DND-41 (cell line): ENCODE measurements around the gene C17orf58.
A peak's percentile ranks its signal among the peaks of the same experiment; 100 is the strongest.
"Not testable (repeated sequence)": the region's sequence is repeated elsewhere in the genome, so short reads cannot be mapped to it uniquely, and the experiment has no call there.

Source experiments
- ATAC-seq: fragments of 200-7000 bp; cut with Tn5 transposase; 3 replicates; pipeline ENCODE4 v1.9.1; 2021; ENCODE audit warnings: low read depth; ENCODE audit not compliant: insufficient read depth
- DNase-seq: peaks from one replicate; pipeline ENCODE4 v3.0.0-alpha.2; 2020
- H2AFZ ChIP-seq: 2 replicates; pipeline ENCODE4 v1.6.0; 2012; ENCODE audit warnings: low read depth, low read length
- H3K27ac ChIP-seq: 2 replicates; pipeline ENCODE4 v1.5.1; 2012; ENCODE audit warnings: low read length, inconsistent platforms
- H3K27me3 ChIP-seq: fragments of 200-600 bp; sonication (generic); 2 replicates; pipeline ENCODE4 v1.6.0; 2012; ENCODE audit warnings: low read length, mild to moderate bottlenecking, inconsistent platforms; ENCODE audit not compliant: insufficient read depth, poor library complexity
- H3K36me3 ChIP-seq: 2 replicates; pipeline ENCODE4 v1.5.1; 2012; ENCODE audit warnings: low read length, inconsistent platforms; ENCODE audit not compliant: insufficient read depth
- H3K4me1 ChIP-seq: 2 replicates; pipeline ENCODE4 v1.5.1; 2012; ENCODE audit warnings: mild to moderate bottlenecking, low read length; ENCODE audit not compliant: insufficient read depth
- H3K4me2 ChIP-seq: 2 replicates; pipeline ENCODE4 v1.6.0; 2012; ENCODE audit warnings: mild to moderate bottlenecking, moderate library complexity, low read length, inconsistent platforms; ENCODE audit not compliant: insufficient read depth
- H3K4me3 ChIP-seq, 2 experiments: fragments of 200-600 bp in 1 of 2; shearing (Covaris generic) in 1 of 2; 2 replicates each; pipeline ENCODE4 v1.5.1; 2012 to 2016; ENCODE audit warnings: inconsistent platforms in 2 of 2, low read length in 2 of 2, mild to moderate bottlenecking in 2 of 2, low read depth in 1 of 2, moderate library complexity in 1 of 2
- H3K79me2 ChIP-seq: 2 replicates; pipeline ENCODE4 v1.6.0; 2012; ENCODE audit warnings: low read length, inconsistent platforms; ENCODE audit not compliant: insufficient read depth
- H3K9ac ChIP-seq: 2 replicates; pipeline ENCODE4 v1.6.0; 2012; ENCODE audit warnings: low read depth, mild to moderate bottlenecking, inconsistent platforms, low read length, moderate library complexity
- H3K9me3 ChIP-seq: 2 replicates; pipeline ENCODE4 v1.5.1; 2012; ENCODE audit warnings: low read length, moderate library complexity, mild to moderate bottlenecking, inconsistent platforms; ENCODE audit not compliant: insufficient read depth, severe bottlenecking
- H4K20me1 ChIP-seq: 2 replicates; pipeline ENCODE4 v1.6.0; 2012; ENCODE audit warnings: low read length; ENCODE audit not compliant: insufficient read depth
- EZH2 ChIP-seq: IDR thresholded peaks from 3 replicates; pipeline ENCODE4 v1.6.1; 2012; ENCODE audit warnings: borderline replicate concordance, low read depth, mild to moderate bottlenecking, moderate library complexity, low read length, inconsistent platforms; ENCODE audit not compliant: severe bottlenecking
- TF ChIP-seq, protein P1 (sequence below): IDR thresholded peaks from 2 replicates; pipeline ENCODE4 v1.5.1; 2012; ENCODE audit warnings: borderline replicate concordance, low read length, moderate library complexity, mild to moderate bottlenecking; ENCODE audit not compliant: poor library complexity, severe bottlenecking; ENCODE audit errors: extremely low read depth

Gene C17orf58

DNA sequence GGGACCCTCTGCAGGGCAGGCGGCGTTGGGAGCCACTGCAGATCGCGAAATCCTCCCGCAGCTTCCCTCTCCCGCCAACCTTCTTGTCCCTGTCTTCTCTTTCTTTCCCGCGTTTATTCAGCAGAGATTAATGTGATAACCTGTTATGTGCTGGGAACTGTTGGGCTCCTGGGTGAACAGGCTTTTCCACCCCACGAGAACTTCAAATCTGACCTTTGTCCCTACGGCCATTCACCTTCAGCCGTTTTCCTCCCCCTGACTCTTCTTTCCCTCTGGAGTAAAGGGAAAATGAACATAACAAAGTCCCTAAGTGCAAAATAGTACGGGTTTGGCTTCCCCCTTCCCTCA, 24.1 kb upstream of the C17orf58 start:
- H3K4me1 ChIP-seq, result peaks cover 15% of the 10 kb centered on the region
- H3K4me3 ChIP-seq, result peak overlapping the region; percentile 54 to 65; a peak in 3 of 4 replicates
- H3K4me2 ChIP-seq, result peak overlapping the region; percentile 68
- ATAC-seq, result no peak
- no peaks in the 10 kb centered on the region for H3K9me3 ChIP-seq
- H3K79me2 ChIP-seq, result no peaks in the 10 kb centered on the region
- peak overlapping the region; percentile 83 for H2AFZ ChIP-seq
- no peaks in the 10 kb centered on the region for H3K27me3 ChIP-seq
- no peak for DNase-seq
- TF ChIP-seq EZH2, result no peak
- TF ChIP-seq, protein P1, sequence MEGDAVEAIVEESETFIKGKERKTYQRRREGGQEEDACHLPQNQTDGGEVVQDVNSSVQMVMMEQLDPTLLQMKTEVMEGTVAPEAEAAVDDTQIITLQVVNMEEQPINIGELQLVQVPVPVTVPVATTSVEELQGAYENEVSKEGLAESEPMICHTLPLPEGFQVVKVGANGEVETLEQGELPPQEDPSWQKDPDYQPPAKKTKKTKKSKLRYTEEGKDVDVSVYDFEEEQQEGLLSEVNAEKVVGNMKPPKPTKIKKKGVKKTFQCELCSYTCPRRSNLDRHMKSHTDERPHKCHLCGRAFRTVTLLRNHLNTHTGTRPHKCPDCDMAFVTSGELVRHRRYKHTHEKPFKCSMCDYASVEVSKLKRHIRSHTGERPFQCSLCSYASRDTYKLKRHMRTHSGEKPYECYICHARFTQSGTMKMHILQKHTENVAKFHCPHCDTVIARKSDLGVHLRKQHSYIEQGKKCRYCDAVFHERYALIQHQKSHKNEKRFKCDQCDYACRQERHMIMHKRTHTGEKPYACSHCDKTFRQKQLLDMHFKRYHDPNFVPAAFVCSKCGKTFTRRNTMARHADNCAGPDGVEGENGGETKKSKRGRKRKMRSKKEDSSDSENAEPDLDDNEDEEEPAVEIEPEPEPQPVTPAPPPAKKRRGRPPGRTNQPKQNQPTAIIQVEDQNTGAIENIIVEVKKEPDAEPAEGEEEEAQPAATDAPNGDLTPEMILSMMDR, result no peak
- peak overlapping the region; percentile 84 for H3K27ac ChIP-seq
- H3K9ac ChIP-seq, result peak overlapping the region; percentile 79
- no peaks in the 10 kb centered on the region for H4K20me1 ChIP-seq
- no peaks in the 10 kb centered on the region for H3K36me3 ChIP-seq

DNA sequence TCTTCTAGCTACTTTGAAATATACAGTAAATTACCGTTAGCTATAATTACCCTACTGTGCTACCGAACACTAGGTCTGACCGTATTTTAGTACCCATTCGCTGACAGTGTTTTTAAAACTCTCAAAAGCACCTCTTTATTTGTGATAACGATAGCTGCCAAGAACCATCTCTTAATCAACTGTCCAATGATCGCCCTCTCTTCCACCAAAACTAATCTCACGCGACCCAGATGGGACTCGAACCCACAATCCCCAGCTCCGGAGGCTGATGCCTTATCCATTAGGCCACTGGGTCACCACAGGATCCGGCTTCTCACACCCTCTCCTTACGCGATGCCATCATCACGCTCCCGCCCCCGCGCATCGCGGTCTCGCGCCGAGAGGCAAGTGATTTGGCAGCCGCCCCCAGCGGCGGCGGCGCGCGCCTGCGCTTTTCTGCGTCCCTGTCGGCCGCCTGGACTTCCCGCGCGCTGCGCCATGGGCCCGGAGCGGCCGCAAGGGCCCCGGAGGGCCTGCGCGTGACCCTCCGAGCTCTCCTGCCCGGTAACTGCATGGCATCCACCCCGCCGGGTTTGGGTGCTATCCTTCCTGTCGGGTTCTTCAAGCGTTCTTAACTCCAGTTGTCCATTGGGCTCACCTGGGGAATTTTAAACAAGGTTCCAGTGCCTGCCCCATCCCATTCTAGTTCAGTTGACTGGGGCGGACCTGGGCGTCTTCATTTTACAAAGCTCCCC, 23.6 kb upstream of the C17orf58 start:
- no peaks in the 10 kb centered on the region for H4K20me1 ChIP-seq
- H3K9ac ChIP-seq, result peak overlapping the region; percentile 79
- no peaks in the 10 kb centered on the region for H3K79me2 ChIP-seq
- H2AFZ ChIP-seq, result peak overlapping the region; percentile 83
- no peaks in the 10 kb centered on the region for H3K36me3 ChIP-seq
- no peaks in the 10 kb centered on the region for H3K27me3 ChIP-seq
- peak overlapping the region; percentile 84 for H3K27ac ChIP-seq
- peak overlapping the region; percentile 68 for H3K4me2 ChIP-seq
- DNase-seq (peak; percentile 98), ATAC-seq (peak; percentile 88)
- H3K9me3 ChIP-seq, result no peaks in the 10 kb centered on the region
- peak overlapping the region; percentile 54 to 65; a peak in 3 of 4 replicates for H3K4me3 ChIP-seq
- H3K4me1 ChIP-seq, result peaks cover 15% of the 10 kb centered on the region
- TF ChIP-seq, protein P1, result peak; percentile 52
- TF ChIP-seq EZH2, result no peak

DNA sequence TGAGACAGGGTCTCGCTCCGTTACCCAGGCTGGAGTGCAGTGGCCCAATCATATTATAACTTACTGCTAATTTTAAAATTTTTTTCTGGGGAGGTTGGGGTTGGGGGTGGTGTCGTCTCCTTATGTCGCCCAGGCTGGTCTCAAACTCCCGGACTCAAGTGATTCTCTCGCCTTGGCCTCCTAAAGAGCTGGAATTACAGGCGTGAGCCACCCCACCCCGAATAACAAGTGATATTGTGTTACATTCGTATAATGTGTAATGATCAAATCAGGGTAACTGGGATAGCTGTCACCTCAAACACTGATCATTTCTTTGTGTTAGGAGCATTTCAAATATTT, 23.0 kb upstream of the C17orf58 start:
- TF ChIP-seq, protein P1, result no peak
- no peak for TF ChIP-seq EZH2
- Histone ChIP-seq H2AFZ (no peak overlapping the region), H3K4me1 (peaks cover 15% of the 10 kb centered on the region), H3K36me3 (no peaks in the 10 kb centered on the region), H3K27me3 (no peaks in the 10 kb centered on the region), H3K4me2 (peak overlapping the region; percentile 68), H4K20me1 (no peaks in the 10 kb centered on the region), H3K27ac (0 out of 2 replicates have a peak overlapping the region, but pooled peaks have one; percentile 9), H3K79me2 (no peaks in the 10 kb centered on the region), H3K4me3 (peak overlapping the region in 1 of 2 experiments; percentile 65; a peak in 3 of 4 replicates), H3K9me3 (no peaks in the 10 kb centered on the region), H3K9ac (peak overlapping the region; percentile 79; the same call in 1 of the 2 replicates)
- DNase-seq, result no peak
- no peak for ATAC-seq

DNA sequence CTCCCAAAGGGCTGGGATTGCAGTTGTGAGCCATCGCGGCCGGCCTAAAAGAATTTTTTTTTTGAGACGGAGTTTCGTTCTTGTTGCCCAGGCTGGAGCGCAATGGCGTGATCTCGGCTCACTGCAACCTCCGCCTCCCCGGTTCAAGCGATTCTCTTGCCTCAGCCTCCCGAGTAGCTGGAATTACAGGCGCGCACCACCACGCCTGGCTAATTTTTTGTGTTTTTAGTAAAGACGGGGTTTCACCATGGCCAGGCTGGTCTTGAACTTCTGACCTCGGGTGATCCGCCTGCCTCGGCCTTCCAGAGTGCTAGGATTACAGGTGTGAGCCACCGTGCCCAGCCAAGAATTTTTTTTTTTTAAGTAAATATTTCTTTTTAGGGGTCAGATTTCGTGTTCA, 22.2 kb upstream of the C17orf58 start:
- H3K4me1 ChIP-seq, result peaks cover 15% of the 10 kb centered on the region
- H3K9me3 ChIP-seq, H4K20me1 ChIP-seq, H3K36me3 ChIP-seq, H3K79me2 ChIP-seq, H2AFZ ChIP-seq, H3K27ac ChIP-seq, H3K27me3 ChIP-seq, ATAC-seq, H3K9ac ChIP-seq, DNase-seq, H3K4me3 ChIP-seq, H3K4me2 ChIP-seq: not testable (repeated sequence)
